ENCODE data around the gene DHX29.

DHX29 gene

GRCh38 chr5:55304584-55304983 lies 2.9 kb downstream of the DHX29 start:
- no peak overlapping the region for H3K4me3 ChIP-seq (replicated peaks in 1 of 2; ENCODE audit: low read depth in 2 of 2, low read length in 2 of 2)
- no peak for TF ChIP-seq CTCF (IDR thresholded peaks at IDR 0.05; ENCODE audit: low read depth, low read length)

GRCh38 chr5:55303238-55303690 lies 4.2 kb downstream of the DHX29 start:
- no peak overlapping the region for H3K4me3 ChIP-seq (replicated peaks in 1 of 2; ENCODE audit: low read depth in 2 of 2, low read length in 2 of 2)
- DNase-seq (ENCODE audit: low read depth in 2 of 2), result peak; percentile 86 to 91
- TF ChIP-seq CTCF (IDR thresholded peaks at IDR 0.05; ENCODE audit: low read depth, low read length), result no peak

More at GRCh38 chr5:55304584-55304983, 2.9 kb downstream of the DHX29 start:
- no peak for DNase-seq (ENCODE audit: low read depth in 2 of 2)

- no peak for DNase-seq (ENCODE audit: low read depth in 2 of 2)
- TF ChIP-seq CTCF (IDR thresholded peaks at IDR 0.05; ENCODE audit: low read depth, low read length), result no peak
Measured at GRCh38 chr5:55300890-55301289, 6.6 kb downstream of the DHX29 start.

GRCh38 chr5:55294935-55295334 lies 12.6 kb downstream of the DHX29 start:
- TF ChIP-seq CTCF (IDR thresholded peaks at IDR 0.05; ENCODE audit: low read depth, low read length), result no peak
- DNase-seq (ENCODE audit: low read depth in 2 of 2), result no peak
- no peak overlapping the region for H3K4me3 ChIP-seq (replicated peaks in 1 of 2; ENCODE audit: low read depth in 2 of 2, low read length in 2 of 2)

More at GRCh38 chr5:55300890-55301289, 6.6 kb downstream of the DHX29 start:
- H3K4me3 ChIP-seq (replicated peaks in 1 of 2; ENCODE audit: low read depth in 2 of 2, low read length in 2 of 2), result no peak overlapping the region

GRCh38 chr5:55290991-55291390 lies 16.5 kb downstream of the DHX29 start:
- TF ChIP-seq CTCF (IDR thresholded peaks at IDR 0.05; ENCODE audit: low read depth, low read length), result no peak
- DNase-seq (ENCODE audit: low read depth in 2 of 2), result no peak
- H3K4me3 ChIP-seq (replicated peaks in 1 of 2; ENCODE audit: low read depth in 2 of 2, low read length in 2 of 2), result no peak overlapping the region

- H3K4me3 ChIP-seq (replicated peaks in 1 of 2; ENCODE audit: low read depth in 2 of 2, low read length in 2 of 2), result no peak overlapping the region
- TF ChIP-seq CTCF (IDR thresholded peaks at IDR 0.05; ENCODE audit: low read depth, low read length), result no peak
- no peak for DNase-seq (ENCODE audit: low read depth in 2 of 2)
Measured at GRCh38 chr5:55289808-55290207, 17.7 kb downstream of the DHX29 start.

GRCh38 chr5:55286411-55286933 lies 21.0 kb downstream of the DHX29 start:
- no peak overlapping the region for H3K4me3 ChIP-seq (replicated peaks in 1 of 2; ENCODE audit: low read depth in 2 of 2, low read length in 2 of 2)
- no peak for TF ChIP-seq CTCF (IDR thresholded peaks at IDR 0.05; ENCODE audit: low read depth, low read length)
- no peak for DNase-seq (ENCODE audit: low read depth in 2 of 2)

Data from cardiac fibroblast (primary cell).